Activated gamma-delta T cell (primary cell): ENCODE data around the gene ALG9.

Experiments used
- DNase-seq: peaks from one replicate; lab custom pipeline; 2025; lab: John Stamatoyannopoulos, UW

The ALG9 gene

GRCh38 chr11:111765984-111766833 is 105.2 kb downstream of the ALG9 start, which contains the start of gene PPP2R1B:
PPP2R1B (minus strand) TSS chr11:111766389; CDS start chr11:111766361, 28 bp downstream.
- DNase-seq = peak; percentile 50

DNA sequence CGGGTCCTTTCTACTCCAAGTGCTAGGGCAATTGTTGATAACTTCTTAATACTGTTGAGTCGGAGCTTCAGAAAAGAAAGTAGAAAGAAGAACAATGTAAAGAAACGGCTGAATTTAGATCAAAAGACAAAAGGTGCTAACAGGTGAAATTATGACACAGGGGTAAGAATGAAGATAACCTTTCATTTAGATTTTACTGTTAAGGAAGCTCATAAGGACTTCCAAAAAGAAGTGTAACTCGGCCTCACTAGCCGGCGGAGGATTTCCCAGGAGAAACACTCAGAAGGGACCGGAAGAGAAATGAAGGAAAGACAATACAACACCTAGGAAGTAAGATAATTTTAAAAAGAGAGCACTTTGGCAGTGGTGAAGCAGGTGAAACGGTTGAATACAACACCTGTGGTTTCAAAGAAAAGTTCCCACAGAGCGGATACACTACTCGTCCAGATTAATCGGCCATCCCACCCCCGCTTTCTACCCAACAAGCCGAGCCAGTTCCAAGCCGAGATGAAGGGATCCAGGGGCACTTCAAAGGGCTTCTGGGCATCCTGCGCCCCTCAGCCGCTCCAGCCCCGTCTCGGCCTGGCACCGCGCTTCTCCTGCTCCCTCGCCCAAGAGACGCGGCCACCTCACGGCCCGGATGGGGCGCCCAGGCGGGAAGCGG is 105.9 kb downstream of the ALG9 start:
- DNase-seq = no peak

DNA sequence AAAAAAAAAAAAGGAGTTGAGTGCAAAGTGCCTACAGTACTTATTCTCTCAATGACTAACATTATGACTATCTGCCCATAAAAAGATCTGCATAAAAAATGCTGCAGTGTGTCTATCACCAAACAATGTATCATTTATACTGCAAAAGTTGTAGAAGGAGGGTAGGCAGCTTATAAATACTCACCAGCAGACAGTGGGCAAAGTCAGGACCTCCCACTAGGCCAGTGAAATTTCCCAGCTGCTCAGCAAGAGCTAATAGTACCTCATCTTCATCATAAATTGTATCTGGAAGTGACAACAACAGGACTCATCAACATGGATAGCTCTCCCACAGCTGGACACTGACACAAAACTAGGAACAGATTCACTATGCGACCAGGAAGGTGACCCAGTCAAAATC is 106.8 kb downstream of the ALG9 start:
- DNase-seq = no peak

DNA sequence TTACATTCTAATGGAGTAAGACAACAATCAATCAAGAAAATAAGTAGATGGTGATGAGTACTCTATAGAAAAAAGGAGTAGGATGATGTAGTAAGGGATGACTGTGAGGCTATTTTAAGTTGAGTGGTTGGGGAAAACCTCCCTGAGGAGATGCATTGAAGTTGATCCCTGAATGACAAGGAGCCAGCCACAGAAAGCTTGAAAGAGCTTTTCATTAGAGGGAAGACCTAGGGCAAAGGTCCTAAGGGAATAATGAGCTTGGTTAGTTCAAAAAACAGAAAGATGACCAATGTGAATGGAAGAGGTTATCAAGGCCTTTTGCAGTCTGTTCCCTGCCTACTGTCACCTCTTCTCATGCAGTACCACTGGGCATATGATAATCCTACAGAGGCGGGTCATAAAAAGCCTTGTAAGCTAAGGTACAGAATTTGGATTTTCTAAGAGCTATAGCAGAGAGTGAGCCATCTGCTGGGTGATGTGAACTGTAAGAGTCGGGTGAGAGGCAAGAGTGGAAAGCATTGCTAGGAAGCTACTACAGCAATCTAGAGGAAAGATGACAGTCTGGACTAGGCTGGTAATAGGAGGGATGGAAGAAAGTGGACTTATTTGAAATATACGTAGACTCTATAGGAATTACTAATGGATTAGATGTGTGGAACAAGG is 108.3 kb downstream of the ALG9 start:
- DNase-seq = no peak

DNA sequence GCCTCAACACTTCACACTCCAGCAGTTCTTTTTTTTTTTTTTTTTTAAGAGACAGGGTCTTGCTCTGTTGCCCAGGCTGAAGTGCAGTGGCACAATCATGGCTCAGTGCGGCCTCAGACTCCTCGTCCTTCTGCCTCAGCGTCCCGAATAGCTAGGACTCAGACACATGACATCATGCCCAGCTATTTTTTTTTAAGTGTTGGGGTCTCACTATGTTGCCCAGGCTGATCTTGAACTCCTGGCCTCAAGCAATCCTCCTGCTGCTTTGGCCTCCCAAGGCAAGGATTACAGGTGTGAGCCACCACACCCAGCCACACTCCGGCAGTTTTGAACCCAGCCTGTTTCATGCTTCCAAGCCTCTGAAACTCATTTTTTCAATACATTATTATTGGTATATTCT is 108.9 kb downstream of the ALG9 start:
- no peak for DNase-seq

GRCh38 chr11:111761036-111761435 is 110.3 kb downstream of the ALG9 start:
- no peak for DNase-seq

DNA sequence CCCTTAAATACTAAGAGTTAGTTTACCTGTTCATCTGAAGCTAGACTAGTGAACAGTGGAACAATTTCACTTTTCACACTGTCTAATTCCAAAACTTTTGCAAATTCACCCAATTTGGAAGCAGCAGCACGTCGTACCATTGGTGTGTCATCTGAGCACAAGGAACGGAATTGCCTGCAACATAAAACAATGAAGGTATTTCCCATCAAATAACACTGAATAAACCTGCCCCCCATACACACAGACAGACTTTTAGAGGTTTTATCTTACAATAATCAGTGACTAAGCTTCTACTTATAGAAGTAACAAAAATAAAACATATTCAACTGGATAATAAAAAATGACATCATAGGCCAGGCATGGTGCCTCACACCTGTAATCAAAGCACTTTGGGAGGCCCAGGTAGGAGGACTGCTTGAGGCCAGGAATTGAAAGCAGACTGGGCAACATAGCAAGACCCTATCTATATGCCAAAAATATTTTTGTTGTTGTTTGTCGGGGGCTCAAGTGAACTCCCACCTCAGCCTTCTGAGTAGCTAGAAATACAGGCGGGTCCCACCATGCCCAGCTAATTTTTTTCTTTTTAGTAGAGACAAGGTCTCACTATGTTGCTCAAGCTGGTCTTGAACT is 111.5 kb downstream of the ALG9 start:
- DNase-seq = no peak

- DNase-seq = no peak
Measured at GRCh38 chr11:111759376-111759775, 112.0 kb downstream of the ALG9 start.

GRCh38 chr11:111756097-111756496 is 115.3 kb downstream of the ALG9 start:
- DNase-seq = no peak

DNA sequence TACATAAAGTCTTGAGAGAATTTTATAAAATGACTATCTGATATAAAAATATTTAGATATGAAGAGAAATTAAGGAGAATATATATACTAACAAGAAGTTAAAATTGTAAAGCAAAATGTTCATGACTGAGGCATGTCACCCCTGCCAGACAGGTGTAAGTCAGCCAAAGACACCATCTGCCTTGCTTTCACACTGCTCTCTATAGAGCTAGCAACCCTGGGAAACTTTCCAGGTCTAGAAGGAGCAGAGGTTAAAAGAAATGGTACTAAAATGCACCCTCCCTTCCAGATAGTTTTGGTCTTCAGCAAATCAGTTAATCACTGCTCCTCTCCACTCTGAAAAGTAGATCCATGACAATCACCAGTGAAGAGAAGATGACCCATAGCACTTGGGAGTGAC is 121.7 kb downstream of the ALG9 start:
- no peak for DNase-seq

- DNase-seq = no peak
Measured at GRCh38 chr11:111748035-111748804, 123.2 kb downstream of the ALG9 start.

DNA sequence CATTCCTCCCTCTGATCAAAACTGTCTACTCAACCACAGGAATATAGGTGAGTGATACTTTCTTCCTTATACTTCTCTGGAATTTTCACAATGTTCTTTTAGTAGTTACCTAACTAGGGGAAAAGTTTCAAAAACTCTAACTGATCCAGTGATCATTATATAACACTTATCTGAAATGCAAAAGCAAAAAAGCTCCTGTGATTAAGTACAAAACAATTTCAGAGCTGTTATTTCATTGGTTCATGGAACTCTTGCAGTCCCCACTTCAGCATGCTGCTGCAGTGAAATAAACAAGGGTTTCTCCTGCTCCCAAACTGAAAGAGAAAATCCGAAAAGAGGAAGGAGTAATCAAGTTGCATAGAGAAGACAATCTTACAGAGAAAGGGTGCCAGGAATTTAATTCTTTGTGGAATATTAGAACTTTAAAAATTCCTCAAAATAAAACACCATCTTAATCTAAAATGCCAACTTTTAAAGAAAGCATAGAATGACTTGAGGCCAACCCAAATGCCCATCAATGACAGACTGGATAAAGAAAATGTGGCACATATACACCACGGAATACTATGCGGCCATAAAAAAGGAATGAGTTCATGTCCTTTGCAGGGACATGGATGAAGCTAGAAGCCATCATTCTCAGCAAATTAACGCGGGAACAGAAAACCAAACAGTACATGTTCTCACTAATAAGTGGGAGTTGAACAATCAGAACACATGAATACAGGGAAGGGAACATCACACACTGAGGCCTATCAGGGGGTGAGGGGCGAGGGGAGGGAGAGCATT is 125.5 kb downstream of the ALG9 start:
- no peak for DNase-seq

GRCh38 chr11:111743700-111744099 is 127.7 kb downstream of the ALG9 start:
- DNase-seq = no peak

- DNase-seq = no peak
Measured at GRCh38 chr11:111741751-111742150, 129.6 kb downstream of the ALG9 start.

DNA sequence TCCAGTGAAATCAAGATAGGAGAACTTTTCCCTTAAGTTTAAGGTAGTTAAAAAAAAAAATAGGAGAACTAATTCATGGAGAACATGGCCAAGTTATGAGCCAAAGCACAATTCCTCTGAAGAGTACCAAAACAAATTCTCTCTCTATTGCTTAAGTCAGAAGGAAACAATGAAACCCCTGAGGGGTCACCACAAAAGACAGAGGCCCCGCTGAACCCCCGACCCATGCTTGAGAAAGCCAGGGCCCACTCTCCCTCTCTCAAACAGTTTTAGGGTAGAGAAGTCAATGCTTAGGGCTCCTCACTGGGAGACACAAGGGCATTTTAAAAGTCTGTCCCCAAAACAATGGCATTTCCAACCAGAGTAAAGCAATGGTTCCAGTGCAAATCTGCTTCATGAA is 132.1 kb downstream of the ALG9 start:
- no peak for DNase-seq

GRCh38 chr11:111737444-111738210 is 133.8 kb downstream of the ALG9 start:
- no peak for DNase-seq

DNA sequence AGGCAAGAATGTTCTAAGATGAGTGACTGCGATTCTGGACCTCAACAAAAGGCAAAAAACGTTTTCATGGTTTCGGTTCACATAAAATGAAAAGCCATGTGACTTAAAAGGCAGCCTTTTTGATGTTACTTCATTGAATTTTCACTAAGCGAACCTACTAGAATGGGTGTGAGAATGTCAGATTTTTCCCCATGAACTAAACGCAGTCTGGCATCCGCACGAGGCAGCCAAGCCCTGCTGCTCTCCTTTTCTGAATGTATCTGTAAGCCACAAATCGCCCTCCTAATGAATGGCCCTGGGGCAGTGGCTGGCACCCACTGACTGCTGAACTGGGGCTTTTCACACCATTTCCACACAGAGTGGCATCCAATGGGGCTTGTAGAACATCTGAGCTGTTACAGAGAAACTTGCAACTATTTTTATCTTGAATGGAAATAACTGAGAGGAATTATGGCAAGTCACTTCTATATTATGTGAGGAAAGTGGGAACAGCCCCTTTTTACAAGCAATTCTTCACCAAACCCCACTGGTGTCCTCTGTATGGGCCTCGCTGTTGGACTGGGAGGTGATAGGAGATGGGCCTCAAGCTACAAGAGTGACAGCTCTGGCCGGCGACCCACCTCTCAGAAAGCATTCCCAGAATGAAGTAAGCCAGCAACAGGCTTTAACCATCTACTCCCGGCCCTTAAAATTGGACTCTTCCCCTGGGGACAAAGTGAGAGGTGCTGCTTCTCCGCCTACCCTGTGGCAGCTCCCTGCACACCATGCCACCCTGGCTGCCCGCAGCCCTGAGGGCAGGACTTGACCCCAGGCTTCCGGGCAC is 134.5 kb downstream of the ALG9 start:
- no peak for DNase-seq
